ENCODE data around the gene FHAD1.
"Not testable (repeated sequence)": the region's sequence is repeated elsewhere in the genome, so short reads cannot be mapped to it uniquely, and the experiment has no call there.

Gene FHAD1

DNA sequence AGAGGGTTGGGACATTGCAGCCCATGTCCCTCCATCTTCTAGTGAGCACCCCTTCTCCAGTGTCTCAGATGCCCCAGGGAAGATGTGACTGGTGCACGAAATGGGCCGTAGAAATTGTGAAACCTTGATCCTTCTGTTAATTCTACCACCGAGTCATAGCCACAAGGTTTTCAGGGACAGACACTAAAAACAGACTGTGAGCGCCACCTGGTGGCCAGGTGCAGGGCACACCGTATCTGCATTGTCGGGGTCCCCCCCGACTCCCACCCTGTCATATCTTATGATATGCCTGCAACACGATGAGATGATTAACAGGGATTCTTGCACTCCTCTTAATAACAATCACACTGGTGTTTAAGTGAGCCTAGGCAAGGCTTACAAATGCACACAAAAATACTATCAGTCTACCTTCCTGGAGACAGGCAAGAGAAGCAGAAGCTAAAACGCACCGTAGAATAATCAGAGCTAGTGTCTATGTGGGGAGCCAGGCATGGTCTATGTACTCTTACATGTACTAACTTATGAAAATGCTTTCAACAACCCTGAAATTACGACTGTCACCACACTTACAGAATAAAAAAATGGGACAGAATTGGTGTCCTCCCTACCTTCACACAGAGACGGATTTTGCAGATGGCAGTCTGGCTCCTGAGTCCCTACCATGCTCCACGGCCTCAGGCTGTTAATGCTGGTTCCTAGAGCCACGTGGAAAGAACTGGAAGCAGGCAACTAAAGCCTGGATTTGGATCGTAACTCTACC lies 57.9 kb downstream of the FHAD1 start:
- DNase-seq (ENCODE audit: low read depth, low spot score), result no peak

GRCh38 chr1:15305468-15305770 lies 58.4 kb downstream of the FHAD1 start:
- DNase-seq (ENCODE audit: low read depth, low spot score), result no peak

GRCh38 chr1:15306352-15306751 lies 59.3 kb downstream of the FHAD1 start:
- not testable (repeated sequence) for DNase-seq (ENCODE audit: low read depth, low spot score)

DNA sequence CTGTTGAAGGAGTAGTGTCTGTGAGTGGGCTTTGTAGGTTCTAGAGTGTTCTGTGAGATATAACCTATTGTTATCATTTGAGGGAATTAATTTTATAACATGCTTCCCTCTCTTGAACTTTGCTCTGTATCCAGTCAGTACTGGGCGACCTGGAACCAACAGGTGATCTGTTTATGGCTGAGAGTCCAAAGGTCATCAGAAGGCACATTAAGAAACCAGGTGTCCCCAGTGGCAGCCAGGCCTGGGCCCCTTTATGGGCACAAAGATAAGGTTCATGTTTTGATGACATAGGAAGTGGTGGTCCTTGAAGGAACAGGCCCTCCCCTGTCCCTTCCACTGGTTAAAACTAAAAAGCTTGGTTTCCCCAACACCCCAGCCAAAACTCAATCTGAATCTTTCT lies 61.1 kb downstream of the FHAD1 start:
- no peak for DNase-seq (ENCODE audit: low read depth, low spot score)

DNA sequence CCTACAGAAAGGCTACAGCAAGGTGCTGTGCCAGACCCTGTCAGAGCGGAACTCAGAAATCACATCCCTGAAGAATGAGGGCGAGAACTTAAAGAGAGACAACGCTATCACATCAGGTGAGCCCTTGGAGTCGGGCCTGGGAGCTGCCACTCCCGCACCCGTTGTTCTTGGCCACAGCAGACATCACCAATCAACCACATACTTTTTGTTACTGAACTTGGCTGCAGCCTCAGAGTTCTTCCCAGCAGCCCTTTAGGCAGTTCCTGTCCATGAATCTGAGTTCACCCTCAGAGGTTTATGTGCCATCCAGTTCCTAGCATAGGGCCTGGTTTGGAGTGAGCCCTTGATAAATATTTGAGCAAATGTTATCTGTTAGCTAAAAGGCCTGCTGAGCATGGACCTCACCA lies 61.6 kb downstream of the FHAD1 start:
- DNase-seq (ENCODE audit: low read depth, low spot score), result no peak

GRCh38 chr1:15309687-15310086 lies 62.7 kb downstream of the FHAD1 start:
- DNase-seq (ENCODE audit: low read depth, low spot score), result no peak

DNA sequence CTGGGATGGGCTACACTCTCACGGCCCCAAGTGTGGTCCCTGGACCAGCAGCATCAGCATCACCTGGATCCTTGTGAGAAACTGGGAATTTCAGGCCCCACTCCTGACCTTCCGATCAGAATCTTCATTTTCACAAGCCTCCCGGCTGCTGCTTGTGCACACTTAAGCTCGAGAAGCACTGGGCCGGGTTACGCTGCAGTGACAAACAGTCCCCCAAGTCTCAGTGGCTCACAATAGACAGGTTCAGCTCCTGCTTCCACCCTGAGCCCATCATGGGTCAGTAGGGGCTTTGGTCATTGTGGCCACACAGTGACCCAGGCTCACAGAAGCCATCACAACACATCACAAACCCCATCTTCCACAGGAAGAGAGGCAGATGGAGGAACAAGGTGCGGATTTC lies 63.5 kb downstream of the FHAD1 start:
- no peak for DNase-seq (ENCODE audit: low read depth, low spot score)

- no peak for DNase-seq (ENCODE audit: low read depth, low spot score)
These were observed 64.2 kb downstream of the FHAD1 start for GRCh38 chr1:15311122-15311822.

- no peak for DNase-seq (ENCODE audit: low read depth, low spot score)
These were observed 64.9 kb downstream of the FHAD1 start for GRCh38 chr1:15311880-15312279.

DNA sequence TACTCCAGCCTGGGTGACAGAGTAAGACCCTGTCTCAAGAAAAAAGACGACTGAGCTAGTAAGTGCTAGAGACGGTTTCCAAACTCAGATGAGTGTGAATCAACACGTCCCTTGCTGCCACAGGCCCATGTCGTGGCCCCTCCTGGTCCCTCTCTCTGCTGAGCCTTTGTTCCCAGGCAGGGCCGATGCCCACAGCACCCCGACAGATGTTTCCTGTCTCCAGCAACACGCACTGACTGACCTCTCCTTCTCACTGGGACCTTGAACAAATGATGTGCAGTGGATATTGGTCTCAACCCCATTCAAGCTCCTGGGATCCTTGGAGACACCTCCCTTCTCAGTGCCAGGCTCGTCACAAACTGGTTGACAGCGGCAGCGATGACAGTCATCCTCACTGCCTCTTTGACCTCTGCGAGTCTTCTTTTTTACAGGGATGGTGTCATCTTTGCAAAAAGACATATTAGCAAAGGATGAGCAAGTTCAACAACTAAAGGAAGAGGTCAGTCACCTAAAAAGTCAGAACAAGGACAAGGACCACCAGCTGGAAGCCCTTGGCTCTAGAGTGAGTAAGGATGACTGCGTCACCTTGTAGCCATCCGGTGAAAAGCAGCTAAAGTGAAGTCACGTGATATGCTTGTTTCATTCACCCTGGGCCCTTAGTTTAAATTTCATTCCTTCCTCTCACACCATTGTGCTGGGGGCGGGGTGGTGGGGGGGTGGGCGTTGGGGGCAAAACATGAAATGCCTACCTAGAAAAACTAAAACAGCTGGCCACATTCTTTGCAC lies 65.8 kb downstream of the FHAD1 start:
- DNase-seq (ENCODE audit: low read depth, low spot score), result no peak

- no peak for DNase-seq (ENCODE audit: low read depth, low spot score)
These were observed 67.6 kb downstream of the FHAD1 start for GRCh38 chr1:15314328-15315281.

DNA sequence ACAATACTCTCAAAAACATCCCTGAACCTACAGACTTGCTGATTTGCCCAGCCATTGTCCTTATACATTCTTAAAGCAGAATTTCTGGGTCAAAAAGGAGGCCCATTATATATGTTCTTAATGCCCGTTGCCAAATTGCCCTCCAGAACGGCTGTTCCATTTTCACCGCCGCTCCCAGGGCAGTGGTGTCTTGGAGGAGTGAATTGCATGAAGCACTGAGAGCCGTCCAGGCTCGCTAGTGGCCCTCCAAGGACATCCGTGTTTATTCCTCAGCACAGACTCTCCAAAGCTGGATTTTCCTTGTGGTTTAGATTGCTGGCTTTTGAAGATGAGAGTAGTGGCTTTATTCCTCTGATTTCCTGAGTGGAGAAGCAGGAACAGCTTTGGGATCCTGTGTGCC lies 68.8 kb downstream of the FHAD1 start:
- no peak for DNase-seq (ENCODE audit: low read depth, low spot score)

DNA sequence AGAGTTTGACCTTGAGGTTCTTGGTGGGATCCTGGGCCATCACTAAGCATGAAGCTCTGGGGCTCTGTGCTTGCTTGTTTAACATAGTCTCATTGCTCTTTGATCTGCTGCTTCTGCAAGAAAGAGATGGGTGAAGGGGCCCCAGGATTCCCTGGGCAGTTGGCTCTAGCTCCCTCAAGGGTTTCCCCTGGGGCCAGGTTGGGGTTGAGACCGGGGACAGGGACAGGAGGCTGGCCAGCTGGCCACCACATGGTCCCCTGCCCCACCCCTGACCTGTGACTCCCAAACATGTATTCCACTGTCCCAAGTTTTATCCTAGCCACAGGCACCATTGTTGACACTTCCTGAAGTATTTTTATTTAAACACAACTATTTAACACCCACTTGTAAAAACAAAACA lies 69.5 kb downstream of the FHAD1 start:
- DNase-seq (ENCODE audit: low read depth, low spot score), result no peak

GRCh38 chr1:15320267-15320666 lies 73.2 kb downstream of the FHAD1 start:
- no peak for DNase-seq (ENCODE audit: low read depth, low spot score)

GRCh38 chr1:15321601-15322000 lies 74.6 kb downstream of the FHAD1 start:
- no peak for DNase-seq (ENCODE audit: low read depth, low spot score)

DNA sequence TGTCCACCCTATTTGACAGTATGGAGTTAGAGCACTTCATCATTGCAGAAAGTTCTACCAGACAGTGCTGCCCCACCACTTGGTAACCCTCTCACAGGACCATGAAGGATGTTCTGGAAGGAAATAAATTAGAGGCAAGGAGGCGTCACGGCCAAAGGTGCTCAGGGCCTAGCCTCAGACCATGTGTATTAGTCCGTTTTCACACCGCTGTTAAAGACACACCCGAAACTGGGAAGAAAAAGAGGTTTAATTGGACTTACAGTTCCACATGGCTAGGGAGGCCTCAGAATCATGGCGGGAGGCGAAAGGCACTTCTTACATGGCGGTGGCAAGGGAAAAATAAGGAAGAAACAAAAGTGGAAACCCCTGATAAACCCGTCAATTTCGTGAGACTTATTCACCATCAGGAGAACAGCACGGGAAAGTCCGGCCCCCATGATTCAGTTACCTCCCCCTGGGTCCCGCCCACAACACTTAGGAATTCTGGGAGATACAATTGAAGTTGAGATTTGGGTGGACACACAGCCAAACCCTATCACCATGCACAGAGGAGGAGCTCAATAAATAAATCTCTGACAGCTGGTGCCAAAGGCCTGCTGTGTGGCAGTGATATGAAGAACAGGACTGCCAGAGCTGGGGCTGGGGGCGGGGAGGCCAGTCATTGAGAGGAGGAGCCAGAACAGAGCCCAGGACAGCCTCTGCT lies 75.8 kb downstream of the FHAD1 start:
- DNase-seq (ENCODE audit: low read depth, low spot score), result no peak

DNA sequence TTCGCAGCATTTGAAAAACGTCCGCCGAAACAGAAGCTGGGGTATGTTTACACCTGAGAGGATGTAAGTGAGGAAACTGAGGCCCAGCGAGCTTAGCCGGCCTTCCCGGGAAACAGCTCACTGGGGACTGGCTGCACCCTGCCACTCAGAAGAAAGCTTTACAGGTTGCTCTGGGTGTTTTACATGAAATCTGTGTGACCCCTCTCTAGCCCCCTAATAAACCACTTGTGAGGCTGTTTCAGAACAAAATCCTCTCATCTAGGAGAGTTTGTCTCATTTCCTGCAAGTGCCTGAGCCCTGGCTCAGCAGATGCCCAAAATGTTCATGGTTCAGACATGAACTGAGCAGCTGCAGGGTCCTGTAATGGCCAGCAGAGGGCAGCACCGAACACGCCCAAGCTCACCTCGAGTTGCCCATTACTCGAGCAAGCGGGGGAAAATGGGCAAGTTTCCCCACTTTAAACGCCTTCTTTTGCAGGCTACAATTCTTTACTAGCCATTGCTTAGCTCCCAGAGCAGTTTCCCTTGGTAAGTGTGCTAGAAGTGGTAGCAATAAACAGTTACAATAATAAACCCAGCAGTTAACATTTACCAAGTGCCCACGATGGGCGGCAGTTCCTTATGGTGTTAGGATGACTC lies 76.4 kb downstream of the FHAD1 start:
- DNase-seq (ENCODE audit: low read depth, low spot score), result peak; percentile 51

GRCh38 chr1:15323989-15324868 lies 77.2 kb downstream of the FHAD1 start:
- no peak for DNase-seq (ENCODE audit: low read depth, low spot score)

- no peak for DNase-seq (ENCODE audit: low read depth, low spot score)
These were observed 77.9 kb downstream of the FHAD1 start for GRCh38 chr1:15324869-15325335.

Data from brain pericyte (primary cell).